B cell (primary cell): ENCODE results near the gene OGT.

Experiments used
- CTCF ChIP-seq: fragments of 200-600 bp; IDR thresholded peaks from one replicate; pipeline ENCODE4 v1.8.0; 2022; ENCODE audit warnings: antibody characterized with exemption, mild to moderate bottlenecking
- EZH2 ChIP-seq: IDR thresholded peaks from 2 replicates; pipeline ENCODE4 v1.6.1; 2012; ENCODE audit warnings: borderline replicate concordance, low read depth, mild to moderate bottlenecking, moderate library complexity, low read length; ENCODE audit not compliant: insufficient read depth, poor library complexity, severe bottlenecking

- TF ChIP-seq CTCF (no peak), EZH2 (no peak)
These were observed 3.4 kb downstream of the OGT start for GRCh38 chrX:71536285-71536684.
